Testis (tissue), 3 donors: ENCODE results near the gene NR2F6. TPM values are rescaled to one million over a fixed set of nuclear protein-coding genes. Genes with fewer than 3 reads are reported as not detected.

Source experiments
- DNase-seq: peaks from one replicate; pipeline ENCODE4 v3.0.0-alpha.2; 2019
- H3K27ac ChIP-seq, 2 donors: fragments of 200-600 bp; sonication (generic); one replicate each; pipeline ENCODE4 v1.5.1; 2019
- H3K27me3 ChIP-seq: fragments of 200-600 bp; sonication (generic); one replicate; pipeline ENCODE4 v1.5.1; 2019
- H3K36me3 ChIP-seq: fragments of 200-600 bp; sonication (generic); one replicate; pipeline ENCODE4 v1.5.1; 2017; ENCODE audit warnings: low read depth; ENCODE audit errors: missing control alignments
- H3K4me1 ChIP-seq: fragments of 200-600 bp; sonication (generic); one replicate; pipeline ENCODE4 v1.5.1; 2019
- H3K4me3 ChIP-seq, 2 donors: fragments of 200-600 bp; sonication (generic); one replicate each; pipeline ENCODE4 v1.5.1; 2017 to 2019
- H3K9me3 ChIP-seq: fragments of 200-600 bp; sonication (generic); one replicate; pipeline ENCODE4 v1.5.1; 2017
- CTCF ChIP-seq, 3 experiments: fragments of 450-650 bp in 2 of 3; fragments of 200-600 bp in 1 of 3; sonication (generic) in 1 of 3; IDR thresholded peaks; one replicate each; pipeline ENCODE4 v1.5.1; 2016 to 2019; ENCODE audit warnings: antibody characterized with exemption in 3 of 3, mild to moderate bottlenecking in 2 of 3, moderate library complexity in 1 of 3
- POLR2A ChIP-seq: fragments of 450-650 bp; IDR thresholded peaks from one replicate; pipeline ENCODE4 v1.6.1; 2017; ENCODE audit warnings: antibody characterized with exemption, mild to moderate bottlenecking, moderate library complexity
- WGBS, 2 donors: methylation state at CpG; one replicate each; pipeline ENCODE4 v1.1.5; 2018; 5-methylcytosine and 5-hydroxymethylcytosine counted together
- intact Hi-C: fragments of 100-400 bp; cut with DNase I; formaldehyde crosslinking; loops from one replicate; pipeline ENCODE4 v1.15.1; 2023; ENCODE audit warnings: low total_unique reads
- polyA plus RNA-seq: library from polyadenylated mRNA; stranded (reverse); fragments of 350-450 nt; fragmentation: Illumina TruSeq; extraction: RNeasy Lipid Tissue Mini Kit (QIAGEN cat#74804); gene quantifications from one replicate; pipeline ENCODE4 v1.2.3, GENCODE V29; 2014; ENCODE audit warnings: low read depth, low replicate concordance; ENCODE audit not compliant: insufficient read depth
- total RNA-seq, 2 donors: library from RNA; depleted of rRNA; stranded (reverse); fragments of >200 nt; gene quantifications; one replicate each; pipeline ENCODE4 v1.2.3, GENCODE V29; 2016

Gene NR2F6
- total and polyA plus RNA-seq, 3 donors from 2014 or later = 20.4 to 71.8 (median 63.1) TPM

DNA sequence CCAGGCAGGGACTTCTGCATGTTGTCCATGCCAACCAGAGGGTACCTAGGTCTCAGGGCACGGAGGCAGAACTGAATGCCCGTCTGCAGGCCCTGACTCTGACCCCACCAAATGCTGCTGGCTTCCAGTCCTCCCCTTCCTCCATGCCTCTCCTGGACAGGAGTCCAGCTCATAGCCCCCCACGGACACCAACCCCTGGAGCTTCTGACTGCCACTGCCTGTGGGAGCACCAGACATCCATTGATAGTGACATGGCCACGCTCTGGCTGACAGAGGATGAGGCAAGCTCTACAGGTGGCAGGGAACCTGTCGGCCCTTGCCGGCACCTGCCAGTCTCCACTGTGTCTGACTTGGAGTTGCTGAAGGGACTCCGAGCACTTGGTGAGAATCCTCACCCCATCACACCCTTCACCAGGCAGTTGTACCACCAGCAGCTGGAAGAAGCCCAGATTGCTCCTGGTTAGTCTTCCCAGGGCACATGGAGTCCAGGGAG, 37.8 kb upstream of the NR2F6 start:
- TF ChIP-seq POLR2A (no peak), CTCF (IDR thresholded peaks at IDR 0.05) (no peak)
- Histone ChIP-seq H3K27me3 (no peaks in the 10 kb centered on the region), H3K4me1 (peaks cover 10% of the 10 kb centered on the region), H3K36me3 (no peaks in the 10 kb centered on the region), H3K27ac (no peak overlapping the region), H3K9me3 (no peaks in the 10 kb centered on the region), H3K4me3 (no peak overlapping the region)
- DNase-seq = no peak
- 94% methylated on average over 7 of the region's 7 CpGs; no CpG with 5 or more reads in 1 of the 2 donors for WGBS, 2 donors
- intact Hi-C loops = loop anchor here (10.0 kb wide), 1 partner anchor 219 kb away; no protein-coding TSS in a partner anchor

DNA sequence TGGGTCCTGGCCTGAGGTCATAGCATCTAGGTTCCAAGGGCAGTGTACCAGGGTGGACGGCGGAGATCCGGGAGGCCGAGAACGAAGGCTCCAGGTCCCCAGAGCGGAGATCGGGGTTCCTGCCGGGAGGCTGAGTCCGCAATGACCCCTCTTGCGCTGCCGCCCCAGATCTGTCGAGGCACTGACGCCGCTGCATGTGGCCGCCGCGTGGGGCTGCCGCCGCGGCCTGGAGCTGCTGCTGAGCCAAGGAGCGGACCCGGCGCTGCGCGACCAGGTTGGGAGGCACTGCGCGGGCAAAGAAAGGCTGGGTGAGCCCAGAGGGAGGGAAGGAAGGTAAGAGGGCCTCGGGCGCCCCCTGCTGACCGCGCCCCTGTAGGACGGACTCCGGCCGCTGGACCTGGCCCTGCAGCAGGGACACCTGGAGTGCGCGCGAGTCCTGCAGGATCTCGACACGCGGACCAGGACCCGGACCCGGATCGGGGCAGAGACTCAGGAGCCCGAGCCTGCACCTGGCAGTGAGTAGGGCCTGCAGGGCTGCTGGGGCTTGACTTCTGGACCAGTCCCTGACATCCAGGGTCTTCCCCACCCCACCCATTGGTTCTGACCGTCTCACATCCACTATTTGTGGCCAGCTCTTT, 36.9 kb upstream of the NR2F6 start:
- H3K4me1 ChIP-seq = peaks cover 10% of the 10 kb centered on the region
- H3K9me3 ChIP-seq = no peaks in the 10 kb centered on the region
- no peak overlapping the region for H3K27ac ChIP-seq
- intact Hi-C loops = loop anchor here (10.0 kb wide), 1 partner anchor 218 kb away; no protein-coding TSS in a partner anchor
- H3K27me3 ChIP-seq = no peaks in the 10 kb centered on the region
- H3K4me3 ChIP-seq = peak overlapping the region; percentile 9 to 47
- no peaks in the 10 kb centered on the region for H3K36me3 ChIP-seq
- TF ChIP-seq CTCF (IDR thresholded peaks at IDR 0.05) (peak; percentile 73 to 92 (median 88)), POLR2A (no peak)
- peak; percentile 91 for DNase-seq
- 2 to 6% methylated on average over 5 to 44 of the region's 45 CpGs for WGBS, 2 donors

GRCh38 chr19:17281391-17282304, 35.9 kb upstream of the NR2F6 start, which contains the start of gene ANKLE1:
TSS of gene ANKLE1 (plus strand) at chr19:17281901. CDS start at chr19:17281921, 20 bp downstream.
- intact Hi-C loops = loop anchor here (10.0 kb wide), 1 partner anchor 217 kb away; no protein-coding TSS in a partner anchor
- DNase-seq = no peak
- H3K4me3 ChIP-seq = peak within 1 kb of the TSS; percentile 9 to 47
- no peaks in the 10 kb centered on the region for H3K36me3 ChIP-seq
- peaks cover 10% of the 10 kb centered on the region for H3K4me1 ChIP-seq
- no peaks in the 10 kb centered on the region for H3K27me3 ChIP-seq
- H3K27ac ChIP-seq = no peak within 1 kb of the TSS
- TF ChIP-seq POLR2A (no peak), CTCF (IDR thresholded peaks at IDR 0.05) (no peak)
- 6 to 13% methylated on average over 17 to 70 of the region's 75 CpGs for WGBS, 2 donors
- H3K9me3 ChIP-seq = no peaks in the 10 kb centered on the region

DNA sequence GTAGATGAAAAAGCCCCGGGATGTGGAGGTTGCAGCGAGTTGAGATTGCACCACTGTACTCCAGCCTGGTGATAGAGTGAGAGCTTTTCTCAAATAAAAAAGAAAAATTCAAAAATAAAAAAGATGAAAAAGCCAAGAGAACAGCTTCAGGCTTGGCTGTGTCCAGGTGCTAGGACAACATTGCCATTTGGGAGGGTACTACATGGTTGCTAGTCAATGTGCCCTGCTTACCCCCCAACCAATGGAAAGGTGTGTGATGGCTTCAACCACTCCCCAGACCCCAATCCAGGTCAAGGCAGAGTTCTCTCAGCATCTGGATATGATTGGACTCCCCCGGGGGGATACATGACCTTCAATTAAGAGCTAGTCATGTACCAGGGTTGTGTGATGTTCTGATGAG, 33.7 kb upstream of the NR2F6 start:
- 63 to 78% methylated on average over 3 of the region's 3 CpGs for WGBS, 2 donors
- H3K27me3 ChIP-seq = no peaks in the 10 kb centered on the region
- intact Hi-C loops = loop anchor here (10.0 kb wide), 1 partner anchor 75 kb away; no protein-coding TSS in a partner anchor
- no peak overlapping the region for H3K27ac ChIP-seq
- no peaks in the 10 kb centered on the region for H3K9me3 ChIP-seq
- TF ChIP-seq POLR2A (no peak), CTCF (IDR thresholded peaks at IDR 0.05) (no peak)
- H3K4me3 ChIP-seq = no peak overlapping the region
- no peaks in the 10 kb centered on the region for H3K36me3 ChIP-seq
- DNase-seq = no peak
- H3K4me1 ChIP-seq = peaks cover 10% of the 10 kb centered on the region
